ENCODE measurements around the gene APOL1. TPM values are rescaled to one million over a fixed set of nuclear protein-coding genes. Genes with fewer than 3 reads are reported as not detected.
A peak's percentile ranks its signal among the peaks of the same experiment; 100 is the strongest.
"Not testable (repeated sequence)": the region's sequence is repeated elsewhere in the genome, so short reads cannot be mapped to it uniquely, and the experiment has no call there.

APOL1 gene
- total RNA-seq, 2 experiments from 2014 or later, result 63.0 to 64.0 TPM

DNA sequence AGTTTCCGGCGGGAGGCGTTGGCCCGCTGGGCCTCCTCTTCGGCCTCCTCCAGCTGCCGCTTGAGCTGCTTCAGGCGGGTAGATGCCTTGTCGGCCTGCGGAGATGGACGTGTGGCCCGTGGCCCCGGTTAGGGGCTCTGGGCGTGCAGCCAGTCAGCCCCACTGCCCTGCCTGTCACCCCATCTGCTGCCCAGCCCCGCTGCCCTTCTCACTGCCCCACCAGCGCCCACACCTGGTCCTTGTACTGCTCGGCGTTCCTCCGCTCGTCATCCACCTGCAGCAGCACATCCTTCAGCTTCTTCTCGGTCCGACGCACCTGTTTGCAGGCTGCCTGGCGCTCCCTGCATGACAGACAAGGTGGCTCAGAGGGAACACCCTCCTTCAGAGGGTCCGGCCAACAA lies 31.2 kb downstream of the APOL1 start:
- DNase-seq, result no peak
- H3K36me3 Mint-ChIP-seq (ENCODE audit: low read depth), result peaks cover 84% of the 10 kb centered on the region
- H3K27ac Mint-ChIP-seq, result peak overlapping the region; percentile 3

DNA sequence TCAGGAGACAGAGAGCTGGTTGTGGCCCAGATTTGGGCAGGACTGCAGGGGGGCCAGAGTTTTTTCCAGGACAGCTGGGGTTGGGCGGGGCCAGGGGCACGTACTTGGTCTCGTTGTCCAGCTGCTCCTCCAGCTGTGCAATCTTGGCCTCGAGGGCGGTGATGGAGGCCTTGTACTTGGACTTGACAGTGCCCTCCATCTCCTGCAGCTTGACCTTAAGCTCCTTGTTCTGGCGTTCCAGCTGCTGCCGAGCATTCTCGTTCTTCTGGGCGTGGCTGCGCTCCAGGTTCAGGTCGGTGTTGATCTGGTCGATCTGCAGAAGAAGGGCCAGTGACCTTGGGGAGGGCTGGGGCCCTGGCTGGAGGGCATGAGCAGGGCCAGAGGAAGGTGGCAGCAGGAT lies 32.1 kb downstream of the APOL1 start:
- no peaks in the 10 kb centered on the region for H3K27me3 Mint-ChIP-seq
- no peaks in the 10 kb centered on the region for H3K9me3 Mint-ChIP-seq
- H3K4me1 Mint-ChIP-seq, result peaks cover 37% of the 10 kb centered on the region
- peaks cover 87% of the 10 kb centered on the region for H3K36me3 Mint-ChIP-seq (ENCODE audit: low read depth)
- POLR2A ChIA-PET, result interaction anchor here (1.6 to 2.5 kb wide), 4 partner anchors 8 to 83 kb away, joined by 4 to 10 read pairs (median 6); partner anchors contain the start of gene APOL4
- H3K4me3 Mint-ChIP-seq, result no peak overlapping the region
- DNase-seq, result no peak
- CTCF ChIA-PET, result interaction anchor here (1.0 to 3.1 kb wide), 4 partner anchors 9 to 105 kb away, joined by 3 to 26 read pairs (median 6); no protein-coding TSS in a partner anchor
- no peak overlapping the region for H3K27ac Mint-ChIP-seq

More for the DNA sequence above, 31.2 kb downstream of the APOL1 start:
- ChIA-PET CTCF (no interaction called here), POLR2A (interaction anchor here (2.2 kb wide), 1 partner anchor 9 kb away, joined by 6 read pairs; no protein-coding TSS in a partner anchor)
- no peaks in the 10 kb centered on the region for H3K27me3 Mint-ChIP-seq
- no peak overlapping the region for H3K4me3 Mint-ChIP-seq
- H3K9me3 Mint-ChIP-seq, result no peaks in the 10 kb centered on the region
- peaks cover 30% of the 10 kb centered on the region for H3K4me1 Mint-ChIP-seq

DNA sequence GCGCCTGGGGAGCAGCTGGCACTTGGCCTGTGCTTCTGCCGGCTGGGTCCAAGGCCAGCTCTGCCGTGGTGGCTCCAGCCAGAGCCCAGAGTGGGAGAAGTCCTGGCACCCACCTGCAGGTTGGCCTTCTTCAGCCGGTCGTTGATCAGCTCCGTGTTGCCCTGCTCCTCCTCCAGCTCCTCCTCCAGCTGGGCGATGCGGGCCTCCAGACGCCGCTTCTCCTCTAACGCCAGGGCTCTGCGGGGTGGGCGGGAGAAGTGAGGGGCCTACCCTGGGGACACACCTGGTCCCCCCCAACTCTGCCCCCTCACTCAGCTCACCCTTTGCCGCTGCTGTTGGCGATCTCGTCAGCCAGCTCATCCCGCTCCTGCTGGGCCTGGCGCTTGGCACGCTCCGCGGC lies 32.6 kb downstream of the APOL1 start:
- H3K36me3 Mint-ChIP-seq (ENCODE audit: low read depth), result peaks cover 88% of the 10 kb centered on the region
- H3K4me1 Mint-ChIP-seq, result peaks cover 41% of the 10 kb centered on the region
- H3K9me3 Mint-ChIP-seq, result no peaks in the 10 kb centered on the region

DNA sequence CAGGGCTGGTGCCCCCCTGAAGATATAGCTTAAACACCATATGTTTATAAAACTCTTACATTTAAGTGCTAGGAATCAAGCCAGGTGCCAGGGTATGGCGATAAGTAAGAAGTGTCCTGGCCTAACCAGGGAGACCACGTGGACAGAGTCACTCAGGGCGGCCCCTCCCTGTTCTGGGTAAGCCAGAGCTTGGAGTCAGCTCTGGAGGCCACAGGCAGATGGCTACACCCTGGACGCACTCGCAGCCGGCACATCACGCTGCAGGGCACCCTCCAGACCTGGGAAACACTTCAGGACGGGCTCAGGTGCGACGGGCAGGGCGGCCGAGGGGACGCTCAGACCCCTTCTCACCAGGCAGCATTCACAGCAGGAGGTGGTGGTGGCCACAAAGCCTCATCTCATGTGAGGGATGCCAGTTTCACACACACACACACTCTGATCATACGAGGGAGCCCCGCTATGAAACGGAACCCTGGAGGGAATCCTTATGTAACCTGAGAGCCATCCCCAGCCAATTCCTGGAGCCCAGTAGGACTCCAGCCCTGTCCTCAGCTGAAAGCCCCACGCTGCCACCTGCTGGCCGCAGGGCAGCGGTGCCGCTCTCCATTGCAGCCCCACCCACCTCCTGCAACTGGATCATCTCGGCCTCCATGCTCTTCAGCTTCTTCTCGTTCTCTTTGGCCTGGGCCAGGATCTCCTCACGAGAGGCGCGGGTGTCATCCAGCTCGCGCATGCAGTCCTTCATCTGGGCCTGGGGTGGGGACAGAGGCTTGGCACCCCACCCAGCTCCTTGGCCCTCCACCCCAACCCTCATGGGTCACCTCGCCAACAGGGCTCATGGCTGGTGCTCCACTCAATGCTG lies 33.4 kb downstream of the APOL1 start:
- Mint-ChIP-seq H3K4me1 (peaks cover 45% of the 10 kb centered on the region), H3K4me3 (no peak overlapping the region), H3K36me3 (ENCODE audit: low read depth) (peaks cover 88% of the 10 kb centered on the region), H3K9me3 (no peaks in the 10 kb centered on the region), H3K27ac (peak overlapping the region; percentile 76), H3K27me3 (no peaks in the 10 kb centered on the region)
- ChIA-PET CTCF (interaction anchor here (0.8 to 3.1 kb wide), 15 partner anchors 10 to 220 kb away, joined by 3 to 26 read pairs (median 4); partner anchors contain the start of genes APOL1 and APOL2), POLR2A (interaction anchor here (1.2 to 2.5 kb wide), 6 partner anchors 9 to 84 kb away, joined by 3 to 10 read pairs (median 4); partner anchors contain the start of gene APOL4)
- DNase-seq, result peak; percentile 71

More for the DNA sequence above, 32.6 kb downstream of the APOL1 start:
- no peaks in the 10 kb centered on the region for H3K27me3 Mint-ChIP-seq
- no peak overlapping the region for H3K4me3 Mint-ChIP-seq
- CTCF ChIA-PET, result interaction anchor here (0.8 to 3.1 kb wide), 8 partner anchors 10 to 105 kb away, joined by 3 to 26 read pairs (median 6); partner anchors contain the start of gene APOL1
- no peak overlapping the region for H3K27ac Mint-ChIP-seq
- DNase-seq, result no peak
- POLR2A ChIA-PET, result interaction anchor here (1.6 to 2.5 kb wide), 5 partner anchors 8 to 84 kb away, joined by 3 to 10 read pairs (median 5); partner anchors contain the start of gene APOL4

DNA sequence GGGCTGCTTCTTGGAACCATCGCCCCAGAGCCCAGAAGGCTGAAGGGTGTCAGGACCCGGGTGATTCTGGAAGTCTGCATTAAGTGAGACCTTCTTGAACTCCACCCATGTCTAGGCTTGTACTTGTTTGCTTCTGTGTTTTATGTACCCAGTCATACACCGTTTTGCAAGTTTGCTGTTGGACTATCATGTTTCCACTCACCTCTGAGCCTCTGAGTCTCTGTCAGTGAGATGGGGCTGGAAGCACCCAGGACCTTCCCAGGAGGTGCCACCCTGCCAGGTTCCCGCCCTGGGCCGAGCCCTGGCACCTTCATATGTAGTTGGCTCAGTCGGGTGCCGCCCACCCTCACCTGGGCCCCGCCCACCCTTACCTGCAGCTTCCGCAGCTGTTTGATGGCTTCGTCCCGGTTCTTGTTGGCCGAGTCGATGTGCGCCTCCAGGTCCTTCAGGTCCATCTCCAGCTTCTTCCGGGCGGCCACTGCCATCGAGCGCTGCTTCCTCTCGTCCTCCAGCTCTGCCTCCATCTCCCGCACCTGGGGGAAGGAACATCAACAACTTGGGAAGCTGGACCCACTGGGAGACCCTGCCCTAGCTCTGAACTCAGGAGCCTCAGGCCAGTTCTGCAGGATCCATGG lies 35.1 kb downstream of the APOL1 start:
- H3K27me3 Mint-ChIP-seq, result no peaks in the 10 kb centered on the region
- CTCF ChIA-PET, result interaction anchor here (1.1 to 3.1 kb wide), 5 partner anchors 12 to 168 kb away, joined by 3 to 26 read pairs (median 3); partner anchors contain the start of gene APOL2
- peaks cover 87% of the 10 kb centered on the region for H3K36me3 Mint-ChIP-seq (ENCODE audit: low read depth)
- no peaks in the 10 kb centered on the region for H3K9me3 Mint-ChIP-seq
- H3K4me1 Mint-ChIP-seq, result peaks cover 59% of the 10 kb centered on the region
- peak overlapping the region; percentile 71 for H3K27ac Mint-ChIP-seq
- DNase-seq, result no peak
- POLR2A ChIA-PET, result interaction anchor here (1.6 to 3.7 kb wide), 2 partner anchors 10 to 11 kb away, joined by 5 to 21 read pairs; no protein-coding TSS in a partner anchor
- no peak overlapping the region for H3K4me3 Mint-ChIP-seq

DNA sequence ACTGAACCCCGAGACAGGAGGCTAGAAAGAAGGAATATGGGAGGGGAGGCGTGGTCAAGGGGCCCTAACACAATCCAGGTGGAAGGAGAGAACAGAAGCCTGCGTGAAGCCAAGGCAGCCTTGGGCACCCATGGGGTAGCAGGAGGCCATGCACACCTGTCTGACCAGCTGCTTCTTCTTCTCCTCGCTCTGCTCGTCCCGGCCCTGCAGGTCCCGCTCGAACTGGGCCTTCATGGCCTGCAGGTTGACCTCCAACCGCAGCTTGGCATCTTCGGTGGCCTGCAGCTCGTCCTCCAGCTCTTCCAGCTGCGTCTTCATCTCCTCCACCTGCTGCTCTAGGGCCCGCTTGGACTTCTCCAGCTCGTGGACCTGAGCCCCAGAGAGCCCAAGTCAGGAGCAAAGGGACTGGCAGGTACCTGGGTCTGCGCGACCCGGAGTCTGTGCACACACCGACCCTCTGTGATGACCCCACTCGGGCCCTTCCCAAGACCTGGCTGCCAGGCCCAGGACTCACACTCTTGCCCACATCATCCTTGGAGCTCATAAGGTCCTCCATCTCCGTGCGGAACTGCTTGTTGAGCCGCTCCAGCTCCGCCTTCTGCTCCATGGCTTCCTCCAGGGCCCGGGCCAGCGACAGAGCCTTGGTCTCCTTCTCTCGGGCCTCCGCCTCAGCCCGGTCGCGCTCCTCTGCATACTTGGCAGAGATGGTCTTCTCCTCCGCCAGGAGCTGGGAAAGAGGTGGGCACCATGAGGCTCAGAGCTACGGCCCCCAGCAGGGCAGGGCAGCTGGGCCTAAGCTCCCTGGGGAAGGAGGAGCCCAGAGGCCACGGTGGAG lies 35.9 kb downstream of the APOL1 start:
- ChIA-PET POLR2A (interaction anchor here (0.7 to 3.7 kb wide), 8 partner anchors 9 to 48 kb away, joined by 3 to 21 read pairs (median 3); no protein-coding TSS in a partner anchor), CTCF (interaction anchor here (0.6 to 1.5 kb wide), 6 partner anchors 11 to 167 kb away, joined by 3 to 8 read pairs (median 3); no protein-coding TSS in a partner anchor)
- DNase-seq, result no peak
- Mint-ChIP-seq H3K27me3 (no peaks in the 10 kb centered on the region), H3K9me3 (no peaks in the 10 kb centered on the region), H3K36me3 (ENCODE audit: low read depth) (peaks cover 89% of the 10 kb centered on the region), H3K4me3 (peak overlapping the region; percentile 13), H3K4me1 (peaks cover 66% of the 10 kb centered on the region), H3K27ac (peak overlapping the region; percentile 71)

DNA sequence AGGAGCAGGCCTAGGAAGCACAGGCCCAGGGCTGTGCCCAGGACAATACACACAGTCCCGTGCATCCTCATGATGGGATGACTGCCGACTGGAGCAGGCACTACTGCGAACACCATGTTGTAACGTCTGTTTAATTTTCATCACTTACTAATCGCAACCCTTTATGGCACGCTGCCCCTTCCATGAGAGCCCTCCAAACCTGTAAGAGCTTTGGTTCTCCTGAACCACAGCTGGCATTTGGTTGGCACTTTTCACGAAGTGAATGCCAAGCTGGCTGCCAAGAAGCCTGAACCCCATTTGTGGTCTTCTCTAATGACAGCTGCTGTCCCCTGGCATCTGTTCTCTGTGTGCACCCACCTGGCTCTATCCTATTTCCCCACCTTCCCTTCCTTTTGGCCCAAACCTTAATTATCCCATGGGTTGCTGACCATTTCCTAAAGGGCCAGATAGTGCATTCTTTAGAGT lies 36.5 kb downstream of the APOL1 start:
- ChIA-PET POLR2A (interaction anchor here (0.7 to 3.7 kb wide), 7 partner anchors 8 to 49 kb away, joined by 3 to 21 read pairs (median 3); no protein-coding TSS in a partner anchor), CTCF (interaction anchor here (0.6 to 1.5 kb wide), 4 partner anchors 10 to 92 kb away, joined by 3 to 8 read pairs (median 3); no protein-coding TSS in a partner anchor)
- H3K27me3 Mint-ChIP-seq, result no peaks in the 10 kb centered on the region
- peaks cover 90% of the 10 kb centered on the region for H3K36me3 Mint-ChIP-seq (ENCODE audit: low read depth)
- peak overlapping the region; percentile 66 for H3K4me3 Mint-ChIP-seq
- H3K9me3 Mint-ChIP-seq, result no peaks in the 10 kb centered on the region
- no peak for DNase-seq
- H3K27ac Mint-ChIP-seq, result peak overlapping the region; percentile 92
- peaks cover 71% of the 10 kb centered on the region for H3K4me1 Mint-ChIP-seq

DNA sequence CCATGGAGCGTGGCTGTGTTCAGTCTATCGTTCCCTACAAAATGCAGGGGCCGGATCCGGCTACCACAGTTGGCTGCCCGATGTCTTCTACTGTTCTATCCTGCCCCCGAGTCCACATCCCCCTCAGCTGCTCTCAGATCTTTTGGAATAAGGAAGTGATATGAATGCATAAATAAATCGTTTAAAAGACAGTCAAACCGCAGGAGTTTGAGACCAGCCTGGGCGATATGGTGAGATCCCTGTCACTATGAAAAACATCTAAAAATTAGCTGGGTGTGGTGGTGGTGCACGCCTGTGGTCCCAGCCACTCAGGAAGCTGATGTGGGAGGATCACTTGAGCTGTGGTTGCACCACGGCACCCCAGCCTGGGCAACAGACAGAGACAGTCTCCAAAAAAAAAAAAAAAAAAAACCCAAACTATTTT lies 37.0 kb downstream of the APOL1 start:
- DNase-seq, result peak; percentile 76
- Mint-ChIP-seq H3K27ac (peak overlapping the region; percentile 92), H3K4me3 (peak overlapping the region; percentile 66), H3K36me3 (ENCODE audit: low read depth) (peaks cover 90% of the 10 kb centered on the region), H3K4me1 (peaks cover 74% of the 10 kb centered on the region)
- ChIA-PET POLR2A (interaction anchor here (1.0 to 3.7 kb wide), 3 partner anchors 12 to 38 kb away, joined by 3 to 21 read pairs (median 3); no protein-coding TSS in a partner anchor), CTCF (interaction anchor here (1.1 to 1.5 kb wide), 3 partner anchors 9 to 93 kb away, joined by 3 to 8 read pairs (median 3); no protein-coding TSS in a partner anchor)
- H3K27me3 Mint-ChIP-seq, H3K9me3 Mint-ChIP-seq: not testable (repeated sequence)

DNA sequence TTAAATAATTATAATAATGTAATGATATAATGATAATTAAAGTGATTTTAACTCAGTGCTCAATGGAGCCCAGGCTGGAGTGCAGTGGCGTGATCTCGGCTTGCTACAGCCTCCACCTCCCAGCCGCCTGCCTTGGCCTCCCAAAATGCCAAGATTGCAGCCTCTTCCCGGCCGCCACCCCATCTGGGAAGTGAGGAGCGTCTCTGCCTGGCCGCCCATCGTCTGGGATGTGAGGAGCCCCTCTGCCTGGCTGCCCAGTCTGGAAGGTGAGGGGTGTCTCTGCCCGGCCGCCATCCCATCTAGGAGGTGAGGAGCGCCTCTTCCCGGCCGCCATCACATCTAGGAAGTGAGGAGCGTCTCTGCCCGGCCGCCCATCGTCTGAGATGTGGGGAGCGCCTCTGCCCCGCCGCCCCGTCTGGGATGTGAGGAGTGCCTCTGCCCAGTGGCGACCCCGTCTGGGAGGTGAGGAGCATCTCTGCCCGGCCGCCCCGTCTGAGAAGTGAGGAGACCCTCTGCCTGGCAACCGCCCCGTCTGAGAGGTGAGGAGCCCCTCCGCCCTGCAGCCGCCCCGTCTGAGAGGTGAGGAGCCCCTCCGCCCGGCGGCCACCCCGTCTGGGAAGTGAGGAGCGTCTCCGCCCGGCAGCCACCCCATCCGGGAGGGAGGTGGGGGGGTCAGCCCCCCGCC lies 37.6 kb downstream of the APOL1 start:
- POLR2A ChIA-PET, result interaction anchor here (3.7 kb wide), 1 partner anchor 13 kb away, joined by 21 read pairs; no protein-coding TSS in a partner anchor
- DNase-seq, H3K4me3 Mint-ChIP-seq, H3K27ac Mint-ChIP-seq, H3K9me3 Mint-ChIP-seq, H3K27me3 Mint-ChIP-seq: not testable (repeated sequence)
- CTCF ChIA-PET, result interaction anchor here (1.1 to 1.5 kb wide), 3 partner anchors 9 to 93 kb away, joined by 3 to 8 read pairs (median 3); no protein-coding TSS in a partner anchor
- Mint-ChIP-seq H3K4me1 (peaks cover 77% of the 10 kb centered on the region), H3K36me3 (ENCODE audit: low read depth) (peaks cover 92% of the 10 kb centered on the region)

DNA sequence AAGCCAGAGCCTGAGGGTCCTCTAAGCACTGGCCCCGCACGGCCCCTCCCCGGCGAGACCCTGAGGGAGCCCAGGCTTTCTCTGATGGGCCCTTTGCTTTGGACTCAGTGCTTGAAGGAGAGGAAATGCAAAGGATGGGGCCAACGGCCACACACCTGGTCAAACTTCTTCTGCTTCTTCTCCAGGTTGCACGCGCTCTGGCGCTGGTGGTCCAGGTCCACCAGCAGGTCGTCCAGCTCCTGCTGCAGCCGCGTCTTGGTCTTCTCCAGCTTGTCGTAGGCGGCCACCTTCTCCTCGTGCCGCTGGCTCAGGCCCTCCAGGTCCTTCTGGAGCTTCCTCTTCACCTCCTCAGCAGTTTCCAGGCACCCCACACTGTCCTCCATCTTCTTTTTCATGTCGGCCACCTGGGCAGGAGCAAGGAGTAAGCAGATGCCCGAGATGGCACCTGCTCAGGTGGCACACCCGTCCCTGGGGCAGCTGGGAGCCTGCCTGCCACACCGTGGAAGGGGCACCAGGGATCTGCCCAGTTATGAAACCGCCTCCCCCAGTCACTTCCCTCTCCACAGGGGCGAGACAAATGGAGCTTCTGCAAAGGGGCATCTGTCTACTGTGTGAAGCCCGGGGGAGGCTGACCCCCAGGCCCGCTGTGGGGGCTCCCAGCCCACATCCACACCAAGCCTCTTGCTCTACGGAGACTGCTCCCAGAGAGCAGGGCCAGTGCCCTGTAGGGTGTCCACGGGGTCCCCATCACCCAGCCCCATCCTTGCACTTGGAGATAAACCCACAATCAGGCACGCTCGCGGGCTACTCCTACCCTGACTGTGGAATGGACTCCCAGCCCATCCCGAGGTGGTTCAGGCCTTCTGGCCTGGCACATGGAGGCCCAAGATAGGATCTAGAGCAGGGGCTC lies 39.2 kb downstream of the APOL1 start:
- CTCF ChIA-PET, result interaction anchor here (0.6 to 2.5 kb wide), 3 partner anchors 10 to 178 kb away, joined by 3 to 16 read pairs (median 4); no protein-coding TSS in a partner anchor
- H3K36me3 Mint-ChIP-seq (ENCODE audit: low read depth), result peaks cover 89% of the 10 kb centered on the region

More for the DNA sequence above, 39.2 kb downstream of the APOL1 start:
- POLR2A ChIA-PET, result interaction anchor here (1.3 to 3.3 kb wide), 3 partner anchors 10 to 189 kb away, joined by 4 to 13 read pairs (median 6); partner anchors contain the start of gene TXN2
- H3K4me1 Mint-ChIP-seq, result peaks cover 75% of the 10 kb centered on the region
- no peak for DNase-seq
- H3K27me3 Mint-ChIP-seq, result no peaks in the 10 kb centered on the region
- no peaks in the 10 kb centered on the region for H3K9me3 Mint-ChIP-seq
- H3K4me3 Mint-ChIP-seq, result no peak overlapping the region
- H3K27ac Mint-ChIP-seq, result peak overlapping the region; percentile 76

Measured in activated CD4-positive, alpha-beta memory T cell treated with anti-CD3 and anti-CD28 coated beads, Interleukin-2, amount 10 ng/mL, durations not matched to agents 7 days and 5 days (primary cell).